Activated naive CD4-positive, alpha-beta T cell treated with anti-CD3 and anti-CD28 coated beads, Interleukin-2, amount 50 U/mL, for 72 hours (primary cell): ENCODE measurements around the gene FKBP2. TPM values are rescaled to one million over a fixed set of nuclear protein-coding genes. Genes with fewer than 3 reads are reported as not detected.

Experiments used
- ATAC-seq, 2 donors: fragments of 150-1000 bp; cut with Tn5 transposase; 2 replicates each; pipeline ENCODE4 v1.10.0; 2021; ENCODE audit warnings: mild to moderate bottlenecking in 2 of 2, moderate library complexity in 2 of 2
- DNase-seq, 2 donors: peaks; one replicate each; pipeline ENCODE4 v3.0.0; 2021 to 2022; ENCODE audit warnings: low spot score in 2 of 2
- H3K27ac Mint-ChIP-seq, 2 donors: one replicate each; pipeline ENCODE4 v1.8.0; 2022; ENCODE audit warnings: mild to moderate bottlenecking in 2 of 2, mixed read lengths in 2 of 2
- H3K36me3 Mint-ChIP-seq, 2 donors: one replicate each; pipeline ENCODE4 v1.8.0; 2022; ENCODE audit warnings: mixed read lengths in 2 of 2
- H3K9me3 Mint-ChIP-seq, 2 donors: one replicate each; pipeline ENCODE4 v1.8.0; 2022; ENCODE audit warnings: mixed read lengths in 2 of 2
- total RNA-seq, 2 donors: library from RNA; stranded (reverse); gene quantifications; one replicate each; pipeline ENCODE4 v1.2.3, GENCODE V29; 2022

The FKBP2 gene
- total RNA-seq, 2 donors from 2014 or later, result 27.7 to 36.0 TPM

GRCh38 chr11:64250415-64251015, 9.6 kb downstream of the FKBP2 start:
- Mint-ChIP-seq H3K9me3 (no peaks in the 10 kb centered on the region), H3K36me3 (peaks cover 6% of the 10 kb centered on the region in 2 donors), H3K27ac (no peak overlapping the region)
- no peak for DNase-seq
- ATAC-seq, result no peak

GRCh38 chr11:64251016-64251752, 10.3 kb downstream of the FKBP2 start, which contains the start of gene PLCB3:
PLCB3 (plus strand) TSS chr11:64251530; CDS start chr11:64251650, 120 bp downstream.
- ATAC-seq, result peak; percentile 73 to 74
- H3K9me3 Mint-ChIP-seq, result no peaks in the 10 kb centered on the region
- no peaks in the 10 kb centered on the region for H3K36me3 Mint-ChIP-seq
- DNase-seq, result peak in 1 of 2 donors; percentile 79
- H3K27ac Mint-ChIP-seq, result peak within 1 kb of the TSS; percentile 55 to 57

- ATAC-seq, result no peak
- DNase-seq, result no peak
- Mint-ChIP-seq H3K9me3 (no peaks in the 10 kb centered on the region), H3K36me3 (no peaks in the 10 kb centered on the region), H3K27ac (peak overlapping the region in 1 of 2 donors; percentile 55)
Observed at GRCh38 chr11:64251753-64252002, 10.8 kb downstream of the FKBP2 start.

- H3K27ac Mint-ChIP-seq, result peak overlapping the region; percentile 55 to 57
Observed at GRCh38 chr11:64252003-64252872, 11.3 kb downstream of the FKBP2 start.

GRCh38 chr11:64253043-64253442, 12.1 kb downstream of the FKBP2 start:
- ATAC-seq, result no peak
- no peak overlapping the region for H3K27ac Mint-ChIP-seq
- H3K9me3 Mint-ChIP-seq, result no peaks in the 10 kb centered on the region
- no peaks in the 10 kb centered on the region for H3K36me3 Mint-ChIP-seq
- DNase-seq, result no peak

More at GRCh38 chr11:64252003-64252872, 11.3 kb downstream of the FKBP2 start:
- Mint-ChIP-seq H3K9me3 (no peaks in the 10 kb centered on the region), H3K36me3 (no peaks in the 10 kb centered on the region)
- ATAC-seq (peak in 1 of 2 donors; percentile 4), DNase-seq (no peak)

GRCh38 chr11:64253481-64253880, 12.6 kb downstream of the FKBP2 start:
- no peaks in the 10 kb centered on the region for H3K36me3 Mint-ChIP-seq
- no peak for DNase-seq
- ATAC-seq, result no peak
- no peaks in the 10 kb centered on the region for H3K9me3 Mint-ChIP-seq
- H3K27ac Mint-ChIP-seq, result peak overlapping the region in 1 of 2 donors; percentile 46

- Mint-ChIP-seq H3K9me3 (no peaks in the 10 kb centered on the region), H3K36me3 (no peaks in the 10 kb centered on the region), H3K27ac (no peak overlapping the region)
- ATAC-seq (no peak), DNase-seq (no peak)
Observed at GRCh38 chr11:64254326-64254725, 13.4 kb downstream of the FKBP2 start.

GRCh38 chr11:64255135-64256128, 14.5 kb downstream of the FKBP2 start:
- H3K36me3 Mint-ChIP-seq, result no peaks in the 10 kb centered on the region
- no peak for ATAC-seq
- H3K27ac Mint-ChIP-seq, result no peak overlapping the region
- H3K9me3 Mint-ChIP-seq, result no peaks in the 10 kb centered on the region
- DNase-seq, result no peak

- no peaks in the 10 kb centered on the region for H3K9me3 Mint-ChIP-seq
- no peak overlapping the region for H3K27ac Mint-ChIP-seq
- ATAC-seq (no peak), DNase-seq (no peak)
- no peaks in the 10 kb centered on the region for H3K36me3 Mint-ChIP-seq
Observed at GRCh38 chr11:64256300-64256699, 15.4 kb downstream of the FKBP2 start.

GRCh38 chr11:64258356-64258755, 17.5 kb downstream of the FKBP2 start:
- H3K36me3 Mint-ChIP-seq, result no peaks in the 10 kb centered on the region
- H3K9me3 Mint-ChIP-seq, result no peaks in the 10 kb centered on the region
- ATAC-seq, result no peak
- DNase-seq, result no peak
- no peak overlapping the region for H3K27ac Mint-ChIP-seq

- H3K27ac Mint-ChIP-seq, result peak overlapping the region; percentile 14 to 47
- H3K9me3 Mint-ChIP-seq, result no peaks in the 10 kb centered on the region
- DNase-seq, result no peak
- H3K36me3 Mint-ChIP-seq, result no peaks in the 10 kb centered on the region
- ATAC-seq, result no peak
Observed at GRCh38 chr11:64258946-64259532, 18.1 kb downstream of the FKBP2 start.

GRCh38 chr11:64259533-64260067, 18.7 kb downstream of the FKBP2 start:
- Mint-ChIP-seq H3K9me3 (no peaks in the 10 kb centered on the region), H3K27ac (peak overlapping the region; percentile 14 to 47)
- peak in 1 of 2 donors; percentile 69 for ATAC-seq

GRCh38 chr11:64260147-64260708, 19.3 kb downstream of the FKBP2 start:
- DNase-seq (no peak), ATAC-seq (peak in 1 of 2 donors; percentile 52)
- Mint-ChIP-seq H3K9me3 (no peaks in the 10 kb centered on the region), H3K27ac (peak overlapping the region in 1 of 2 donors; percentile 14), H3K36me3 (no peaks in the 10 kb centered on the region)

More at GRCh38 chr11:64259533-64260067, 18.7 kb downstream of the FKBP2 start:
- no peaks in the 10 kb centered on the region for H3K36me3 Mint-ChIP-seq
- DNase-seq, result no peak

GRCh38 chr11:64261556-64262080, 20.7 kb downstream of the FKBP2 start:
- ATAC-seq, result no peak
- no peak overlapping the region for H3K27ac Mint-ChIP-seq

More at GRCh38 chr11:64261556-64262080, 20.7 kb downstream of the FKBP2 start:
- DNase-seq, result no peak
- H3K9me3 Mint-ChIP-seq, result no peaks in the 10 kb centered on the region
- H3K36me3 Mint-ChIP-seq, result no peaks in the 10 kb centered on the region
